GM19239 (cell line): Measurements from ENCODE around the gene OXLD1.
A peak's percentile ranks its signal among the peaks of the same experiment; 100 is the strongest.

Experiments
- DNase-seq: peaks from one replicate; pipeline ENCODE4 v3.0.0; 2011; ENCODE audit warnings: low spot score; ENCODE audit not compliant: insufficient read length
- FAIRE-seq: peaks from 2 replicates; lab custom pipeline; 2011; peaks lifted over from hg19 to GRCh38; lab: Jason Lieb, UNC

The OXLD1 gene

DNA sequence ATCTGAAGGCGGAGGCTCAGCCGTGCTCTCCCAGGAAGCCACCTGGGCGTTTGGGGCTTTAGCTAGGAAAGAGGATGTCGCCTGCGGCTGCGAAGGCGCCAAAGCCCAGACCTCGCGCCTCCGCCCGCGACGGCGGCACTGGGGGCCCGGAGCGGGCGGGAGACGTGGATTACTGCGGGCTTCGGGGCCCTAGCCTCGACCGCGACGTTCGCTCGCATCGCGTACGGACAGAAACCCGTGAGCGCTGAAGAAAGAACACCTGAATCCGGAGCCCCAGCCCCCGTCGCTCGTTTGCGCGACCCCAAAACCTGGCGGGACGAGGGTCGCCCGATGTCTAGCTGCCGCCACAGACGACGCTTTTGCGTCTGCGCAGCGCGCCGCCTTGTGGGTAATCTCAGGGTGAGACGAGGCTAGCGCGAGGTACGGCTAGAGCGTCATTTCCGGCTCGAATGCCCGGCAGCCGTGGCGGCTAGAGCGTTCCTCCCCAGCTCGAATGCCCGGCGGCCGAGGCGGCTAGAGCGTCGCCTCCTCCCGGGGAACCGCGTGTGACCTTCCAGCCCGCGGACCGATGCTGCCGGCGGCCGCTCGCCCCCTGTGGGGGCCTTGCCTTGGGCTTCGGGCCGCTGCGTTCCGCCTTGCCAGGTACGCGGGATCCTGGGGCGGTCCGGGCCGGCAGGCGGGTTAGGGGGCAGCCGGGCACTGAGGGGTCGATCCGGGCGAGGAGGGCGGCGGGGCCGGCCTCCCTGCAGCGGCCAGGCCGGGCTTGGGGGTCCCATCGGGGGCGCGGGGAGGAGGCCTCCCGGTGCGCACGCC is 36.7 kb upstream of the OXLD1 start, which contains the start of gene MRPL12:
Gene MRPL12 (plus strand): TSS at position 434 of the 813 bp plus-strand sequence. CDS start 135 bp downstream, at position 569.
- DNase-seq (peak; percentile 100), FAIRE-seq (peak; percentile 91)

DNA sequence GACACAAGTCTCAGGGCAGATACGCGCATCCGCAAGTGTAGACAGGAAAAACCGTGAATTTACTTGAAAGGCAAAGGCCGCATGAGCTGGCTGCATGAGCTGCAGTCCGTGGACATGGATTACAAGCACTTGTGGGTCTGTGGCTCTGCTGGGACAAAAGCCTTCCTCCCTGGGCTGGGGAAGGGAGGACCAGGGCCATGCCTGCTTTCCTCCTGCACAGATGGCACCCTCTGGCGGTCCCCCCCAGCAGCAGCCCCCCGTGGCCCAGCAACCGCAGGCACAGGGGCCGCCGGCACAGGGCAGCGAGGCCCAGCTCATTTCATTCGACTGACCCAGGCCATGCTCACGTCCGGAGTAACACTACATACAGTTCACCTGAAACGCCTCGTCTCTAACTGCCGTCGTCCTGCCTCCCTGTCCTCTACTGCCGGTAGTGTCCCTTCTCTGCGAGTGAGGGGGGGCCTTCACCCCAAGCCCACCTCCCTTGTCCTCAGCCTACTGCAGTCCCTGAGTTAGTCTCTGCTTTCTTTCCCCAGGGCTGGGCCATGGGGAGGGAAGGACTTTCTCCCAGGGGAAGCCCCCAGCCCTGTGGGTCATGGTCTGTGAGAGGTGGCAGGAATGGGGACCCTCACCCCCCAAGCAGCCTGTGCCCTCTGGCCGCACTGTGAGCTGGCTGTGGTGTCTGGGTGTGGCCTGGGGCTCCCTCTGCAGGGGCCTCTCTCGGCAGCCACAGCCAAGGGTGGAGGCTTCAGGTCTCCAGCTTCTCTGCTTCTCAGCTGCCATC is 35.1 kb upstream of the OXLD1 start:
- no peak for FAIRE-seq
- no peak for DNase-seq

DNA sequence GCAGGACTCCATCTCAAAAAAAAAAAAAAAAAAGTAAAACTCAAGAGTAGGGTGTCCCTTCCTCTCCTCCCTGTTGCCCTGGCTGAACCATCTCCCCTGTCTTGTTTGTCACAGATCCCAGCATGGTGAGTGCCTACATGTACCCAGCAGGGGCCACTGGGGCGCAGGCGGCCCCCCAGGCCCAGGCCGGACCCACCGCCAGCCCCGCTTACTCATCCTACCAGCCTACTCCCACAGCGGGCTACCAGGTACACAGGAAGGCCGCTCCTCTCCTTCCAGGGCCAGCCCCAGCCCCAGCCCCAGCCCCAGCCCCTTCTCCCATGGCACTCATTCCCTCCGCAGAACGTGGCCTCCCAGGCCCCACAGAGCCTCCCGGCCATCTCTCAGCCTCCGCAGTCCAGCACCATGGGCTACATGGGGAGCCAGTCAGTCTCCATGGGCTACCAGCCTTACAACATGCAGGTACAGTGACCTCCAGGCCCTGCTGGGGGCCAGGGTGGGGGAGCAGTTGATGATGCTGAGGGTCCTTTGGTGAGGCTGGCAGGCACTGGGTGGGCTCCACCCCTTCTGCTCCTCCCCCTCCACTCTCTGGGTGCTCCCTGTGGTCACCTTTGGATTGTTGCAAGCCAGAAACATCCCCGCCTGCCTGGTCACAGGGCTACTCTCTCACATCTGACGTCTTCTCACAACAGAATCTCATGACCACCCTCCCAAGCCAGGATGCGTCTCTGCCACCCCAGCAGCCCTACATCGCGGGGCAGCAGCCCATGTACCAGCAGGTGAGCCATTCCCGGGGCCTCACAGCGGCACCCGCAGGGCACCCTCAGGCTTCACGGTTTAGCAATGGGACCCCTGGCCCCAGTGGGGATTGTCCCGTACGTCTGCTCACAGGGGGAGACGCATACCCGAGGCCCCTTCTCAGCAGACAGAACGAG is 34.2 kb upstream of the OXLD1 start:
- DNase-seq = no peak
- FAIRE-seq = no peak

DNA sequence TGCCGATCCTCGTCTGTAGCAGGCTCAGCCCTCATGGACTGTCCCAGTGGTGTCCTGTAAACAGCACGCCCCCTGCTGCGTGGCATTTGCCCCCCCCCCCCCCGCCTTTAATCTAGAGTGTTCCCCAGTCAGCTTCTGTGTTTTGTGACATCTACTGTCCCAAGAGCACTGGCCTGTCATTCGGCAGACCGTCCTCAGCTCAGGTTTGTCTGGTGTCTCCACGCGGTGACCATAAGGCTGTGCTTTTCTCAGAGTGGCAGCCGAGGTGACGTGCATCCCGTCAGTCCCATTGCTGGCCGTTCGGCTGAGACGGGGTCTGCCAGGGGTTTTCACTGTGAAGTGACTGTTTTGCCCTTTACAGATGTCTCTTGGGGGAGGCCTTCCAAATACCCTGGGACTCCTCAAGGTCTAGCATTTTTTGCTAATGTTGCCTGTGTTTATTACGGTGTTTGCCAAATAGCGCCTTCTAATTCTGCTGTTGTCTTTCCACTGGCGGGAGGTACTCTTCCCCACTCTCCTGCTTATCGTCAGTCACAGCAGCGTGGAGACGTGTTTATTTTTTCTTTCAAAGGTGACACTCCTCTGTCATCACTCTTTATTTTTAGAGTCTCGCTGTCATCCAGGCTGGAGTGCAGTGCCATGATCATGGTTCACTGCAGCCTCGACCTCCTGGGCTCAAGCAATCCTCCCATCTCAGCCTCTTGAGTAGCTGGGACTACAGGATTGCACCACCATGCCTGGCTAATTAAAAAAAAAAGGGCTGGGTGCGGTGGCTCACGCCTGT is 31.0 kb upstream of the OXLD1 start:
- DNase-seq (no peak), FAIRE-seq (no peak)

DNA sequence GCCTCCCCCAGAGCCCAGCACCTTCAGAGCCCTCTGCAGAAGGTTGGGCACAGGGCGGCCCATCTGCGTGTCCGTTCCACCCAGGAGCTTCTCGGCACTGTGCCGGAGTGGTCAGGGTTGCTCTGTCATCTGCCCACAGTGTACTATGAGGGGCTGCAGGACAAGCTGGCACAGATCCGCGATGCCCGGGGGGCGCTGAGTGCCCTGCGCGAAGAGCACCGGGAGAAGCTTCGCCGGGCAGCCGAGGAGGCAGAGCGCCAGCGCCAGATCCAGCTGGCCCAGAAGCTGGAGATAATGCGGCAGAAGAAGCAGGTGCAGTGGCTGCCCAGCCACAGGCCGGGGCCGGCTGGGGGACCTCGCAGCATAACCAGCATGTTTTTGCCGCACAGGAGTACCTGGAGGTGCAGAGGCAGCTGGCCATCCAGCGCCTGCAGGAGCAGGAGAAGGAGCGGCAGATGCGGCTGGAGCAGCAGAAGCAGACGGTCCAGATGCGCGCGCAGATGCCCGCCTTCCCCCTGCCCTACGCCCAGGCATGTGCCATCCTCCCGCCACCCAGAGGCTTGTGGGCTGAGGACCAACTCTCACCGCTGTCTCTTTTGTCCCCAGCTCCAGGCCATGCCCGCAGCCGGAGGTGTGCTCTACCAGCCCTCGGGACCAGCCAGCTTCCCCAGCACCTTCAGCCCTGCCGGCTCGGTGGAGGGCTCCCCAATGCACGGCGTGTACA is 30.0 kb upstream of the OXLD1 start:
- FAIRE-seq (no peak), DNase-seq (no peak)

DNA sequence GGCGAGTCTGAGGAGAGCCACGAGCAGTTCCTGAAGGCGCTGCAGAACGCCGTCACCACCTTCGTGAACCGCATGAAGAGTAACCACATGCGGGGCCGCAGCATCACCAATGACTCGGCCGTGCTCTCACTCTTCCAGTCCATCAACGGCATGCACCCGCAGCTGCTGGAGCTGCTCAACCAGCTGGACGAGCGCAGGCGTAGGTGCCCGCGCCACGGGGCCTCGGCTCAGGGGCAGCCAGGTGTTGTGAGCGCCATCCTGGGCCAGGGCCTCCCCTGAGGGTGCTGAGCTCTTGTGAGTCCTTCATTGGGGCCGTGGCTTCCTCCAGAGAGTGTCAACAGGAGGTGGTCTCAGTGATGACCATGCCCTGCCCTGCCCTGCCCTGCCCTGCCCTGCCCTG is 29.4 kb upstream of the OXLD1 start:
- DNase-seq (no peak), FAIRE-seq (no peak)

DNA sequence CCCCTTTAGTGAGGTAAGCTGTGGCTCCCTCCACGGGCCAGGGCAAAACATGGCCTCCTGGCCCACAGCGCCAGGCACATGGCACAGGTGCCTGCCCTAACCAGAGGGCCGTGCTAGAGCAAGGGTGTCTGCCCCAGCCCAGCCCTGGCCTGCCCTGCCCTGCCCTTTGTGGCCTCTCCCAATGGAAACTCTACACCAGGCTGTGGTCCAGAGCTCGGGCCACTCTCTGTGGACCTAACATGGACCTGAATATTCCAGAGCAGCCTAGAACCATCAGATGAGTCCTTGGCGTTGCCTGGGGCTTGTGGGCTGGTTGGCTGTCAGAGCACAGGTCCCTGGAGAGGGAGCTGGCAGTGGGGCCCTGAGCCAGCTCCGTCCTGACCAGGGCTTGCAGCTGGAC is 28.8 kb upstream of the OXLD1 start:
- FAIRE-seq (no peak), DNase-seq (no peak)

DNA sequence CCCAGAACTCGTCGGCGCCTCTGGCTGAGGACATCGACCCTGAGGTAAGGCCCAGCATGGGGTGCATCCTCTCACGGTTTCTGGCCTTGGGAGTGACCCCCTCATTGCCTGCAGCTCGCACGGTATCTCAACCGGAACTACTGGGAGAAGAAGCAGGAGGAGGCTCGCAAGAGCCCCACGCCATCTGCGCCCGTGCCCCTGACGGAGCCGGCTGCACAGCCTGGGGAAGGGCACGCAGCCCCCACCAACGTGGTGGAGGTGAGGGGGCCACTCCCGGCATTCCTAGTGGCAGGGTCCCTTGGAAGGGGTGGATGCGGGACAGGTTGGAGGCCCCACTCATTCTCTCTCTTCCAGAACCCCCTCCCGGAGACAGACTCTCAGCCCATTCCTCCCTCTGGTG is 28.4 kb upstream of the OXLD1 start:
- DNase-seq (no peak), FAIRE-seq (no peak)

DNA sequence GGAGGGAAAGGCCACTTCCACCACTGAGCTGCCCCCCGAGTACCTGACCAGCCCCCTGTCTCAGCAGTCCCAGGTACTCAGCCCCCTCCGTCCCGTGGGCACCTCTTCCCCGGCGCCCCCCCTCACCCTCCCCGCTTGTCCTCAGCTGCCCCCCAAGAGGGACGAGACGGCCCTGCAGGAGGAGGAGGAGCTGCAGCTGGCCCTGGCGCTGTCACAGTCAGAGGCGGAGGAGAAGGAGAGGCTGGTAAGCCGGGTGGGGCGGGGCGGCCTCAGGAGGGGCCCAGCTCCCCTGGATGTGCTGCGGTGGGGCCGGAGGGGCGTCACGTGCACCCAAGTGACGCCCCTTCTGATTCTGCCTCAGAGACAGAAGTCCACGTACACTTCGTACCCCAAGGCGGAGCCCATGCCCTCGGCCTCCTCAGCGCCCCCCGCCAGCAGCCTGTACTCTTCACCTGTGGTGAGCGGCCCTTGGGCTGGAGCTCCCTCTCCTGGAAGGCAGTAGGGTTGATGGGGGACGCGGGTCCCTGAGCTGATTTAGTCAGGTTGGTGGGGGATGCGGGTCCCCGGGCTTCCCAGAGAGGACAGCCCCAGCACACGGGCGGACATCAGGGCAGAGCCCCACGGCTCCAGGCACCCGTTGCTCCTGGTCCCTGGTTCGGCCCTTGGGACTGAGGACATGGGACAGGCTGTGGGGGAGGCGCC is 27.3 kb upstream of the OXLD1 start:
- no peak for DNase-seq
- FAIRE-seq = no peak

DNA sequence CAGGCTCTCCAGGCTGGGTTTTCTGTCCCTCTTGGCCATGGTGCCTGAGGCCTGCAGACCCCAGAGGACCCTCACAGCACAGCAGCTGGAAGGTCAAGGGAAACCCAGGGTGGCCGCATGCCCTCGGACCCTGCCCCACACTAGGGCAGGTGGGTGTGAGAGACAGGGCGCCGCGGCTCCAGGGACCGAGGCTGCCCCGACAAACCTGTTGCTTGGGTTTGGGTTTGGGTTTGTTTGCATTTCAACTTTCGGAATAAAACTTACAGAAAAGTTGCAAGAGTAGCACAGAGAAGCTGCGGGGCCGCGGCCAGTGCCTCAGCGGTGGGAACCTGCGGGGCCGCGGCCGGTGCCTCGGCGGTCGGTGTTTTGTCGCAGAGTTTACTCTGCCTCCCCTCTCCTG is 25.2 kb upstream of the OXLD1 start:
- no peak for FAIRE-seq
- no peak for DNase-seq

DNA sequence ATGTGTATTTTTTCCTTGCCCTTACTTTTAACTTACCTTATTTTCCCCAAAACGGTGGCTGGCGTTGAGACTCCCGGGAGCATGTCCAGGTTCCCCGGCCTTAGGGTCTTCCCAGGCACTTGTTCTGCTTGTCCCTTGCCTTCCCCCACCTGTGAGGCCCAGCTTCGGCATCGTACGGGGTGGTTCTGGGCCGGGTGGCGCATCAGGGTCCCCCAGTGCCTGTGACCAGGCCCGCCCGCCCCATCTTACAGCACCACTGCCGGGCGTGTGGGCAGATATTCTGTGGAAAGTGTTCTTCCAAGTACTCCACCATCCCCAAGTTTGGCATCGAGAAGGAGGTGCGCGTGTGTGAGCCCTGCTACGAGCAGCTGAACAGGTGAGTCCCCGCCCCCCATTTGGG is 24.8 kb upstream of the OXLD1 start:
- DNase-seq = no peak
- no peak for FAIRE-seq

DNA sequence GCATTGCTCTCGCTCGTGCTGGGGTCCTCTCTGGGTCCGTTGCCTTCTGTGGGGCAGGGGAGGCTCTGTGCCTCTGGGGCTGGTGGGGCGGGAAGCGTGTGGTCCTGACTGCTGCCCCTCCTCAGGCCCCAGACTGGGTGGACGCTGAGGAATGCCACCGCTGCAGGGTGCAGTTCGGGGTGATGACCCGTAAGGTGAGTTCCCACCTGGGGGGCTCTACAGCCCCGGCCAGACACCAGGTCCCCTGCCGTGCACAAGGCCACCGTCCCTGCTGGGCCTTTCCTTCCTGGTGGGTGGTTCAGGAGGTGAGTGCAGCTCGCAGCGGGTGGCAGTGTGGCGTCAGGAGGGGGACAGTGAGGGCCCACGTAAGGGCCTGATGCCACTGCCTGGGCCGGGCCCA is 24.1 kb upstream of the OXLD1 start:
- no peak for FAIRE-seq
- DNase-seq = no peak

DNA sequence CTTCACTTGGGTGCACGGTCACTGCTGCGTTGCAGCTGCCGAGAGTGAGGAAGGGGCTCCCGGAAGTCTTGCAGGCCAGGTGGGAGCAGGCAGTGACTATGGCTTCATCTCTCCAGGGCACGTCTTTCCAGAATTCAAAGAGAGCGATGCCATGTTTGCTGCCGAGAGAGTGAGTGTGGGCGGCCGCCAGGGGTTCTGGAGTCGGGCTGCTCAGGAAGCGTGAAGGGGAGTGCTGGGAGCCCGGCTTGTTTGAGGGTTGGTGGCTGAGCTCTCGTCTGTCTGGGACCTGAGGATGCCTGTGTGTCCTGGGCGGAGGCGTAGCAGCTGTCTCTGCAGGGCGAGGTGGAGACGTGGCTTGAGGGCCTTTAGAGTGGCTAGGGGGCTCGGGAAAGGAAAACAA is 23.7 kb upstream of the OXLD1 start:
- DNase-seq (no peak), FAIRE-seq (no peak)

DNA sequence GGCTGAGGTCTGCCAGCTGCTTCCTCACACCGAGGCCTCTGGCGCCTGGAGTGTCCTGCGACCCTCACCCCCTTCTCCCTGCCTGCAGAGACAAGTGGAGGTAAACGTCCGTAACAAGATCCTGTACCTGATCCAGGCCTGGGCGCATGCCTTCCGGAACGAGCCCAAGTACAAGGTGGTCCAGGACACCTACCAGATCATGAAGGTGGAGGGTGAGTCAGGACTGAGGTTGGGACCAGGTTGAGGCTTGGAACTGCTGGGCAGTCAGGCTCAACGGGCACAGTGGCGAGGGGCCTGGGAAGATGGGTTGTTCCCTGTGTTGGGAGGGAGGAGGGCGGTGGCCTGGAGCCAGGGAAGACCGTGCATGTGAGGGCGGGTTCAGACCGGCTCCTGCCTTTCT is 22.2 kb upstream of the OXLD1 start:
- DNase-seq = no peak
- no peak for FAIRE-seq

DNA sequence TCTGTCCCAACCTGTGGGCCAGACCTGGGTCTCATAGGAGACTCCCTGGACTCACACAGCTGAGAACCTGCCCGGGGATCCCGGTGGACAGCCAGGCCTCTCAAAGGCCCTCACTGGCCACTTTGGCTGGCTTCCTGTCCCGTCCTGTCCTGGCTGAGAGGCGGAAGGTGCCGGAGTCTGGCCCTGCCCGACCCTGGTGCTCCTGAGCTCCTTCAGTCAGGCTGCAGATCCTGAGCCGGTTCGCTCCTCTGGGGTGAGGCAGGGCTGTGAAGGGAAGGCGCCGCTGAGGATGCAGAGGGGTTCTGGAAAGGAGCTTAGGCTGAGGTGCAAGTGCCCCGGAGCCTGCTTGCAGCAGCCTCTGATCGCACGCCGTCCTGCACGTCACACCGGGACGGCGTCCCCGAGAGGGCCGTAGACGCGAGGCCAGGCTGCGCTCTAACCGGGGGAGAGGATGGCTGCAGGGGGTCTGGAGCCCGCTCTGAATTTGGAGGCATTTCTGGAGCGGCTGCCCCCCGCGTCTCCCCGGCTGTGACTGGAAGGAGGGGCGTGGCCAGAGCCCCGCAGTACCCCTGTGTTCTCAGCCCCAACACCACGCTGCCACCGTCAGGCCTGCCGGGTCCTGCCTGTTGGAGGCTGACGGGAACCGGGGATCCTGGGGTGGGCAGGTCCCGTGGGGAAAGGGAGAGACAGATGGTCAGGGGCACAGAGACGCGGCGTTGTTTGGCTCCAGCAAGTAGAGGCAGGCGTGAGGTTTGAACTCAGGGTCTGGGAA is 21.6 kb upstream of the OXLD1 start:
- DNase-seq = no peak
- FAIRE-seq = no peak

DNA sequence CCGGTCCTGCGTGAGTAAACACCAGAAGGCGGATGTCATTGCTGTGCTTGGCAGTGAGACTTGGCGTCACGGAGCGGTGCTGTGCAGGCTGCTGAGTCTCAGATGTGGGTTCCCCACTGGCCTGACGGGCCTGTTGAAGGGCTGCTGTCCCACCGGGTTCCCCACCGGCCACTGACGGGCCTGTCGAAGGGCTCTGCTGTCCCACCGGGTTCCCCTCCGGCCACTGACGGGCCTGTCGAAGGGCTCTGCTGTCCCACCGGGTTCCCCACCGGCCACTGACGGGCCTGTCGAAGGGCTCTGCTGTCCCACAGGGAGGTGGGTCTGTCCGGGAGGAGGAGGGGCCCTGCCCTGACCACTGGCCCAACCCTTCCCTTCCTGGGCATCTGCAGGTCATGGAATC is 20.2 kb upstream of the OXLD1 start:
- no peak for FAIRE-seq

DNA sequence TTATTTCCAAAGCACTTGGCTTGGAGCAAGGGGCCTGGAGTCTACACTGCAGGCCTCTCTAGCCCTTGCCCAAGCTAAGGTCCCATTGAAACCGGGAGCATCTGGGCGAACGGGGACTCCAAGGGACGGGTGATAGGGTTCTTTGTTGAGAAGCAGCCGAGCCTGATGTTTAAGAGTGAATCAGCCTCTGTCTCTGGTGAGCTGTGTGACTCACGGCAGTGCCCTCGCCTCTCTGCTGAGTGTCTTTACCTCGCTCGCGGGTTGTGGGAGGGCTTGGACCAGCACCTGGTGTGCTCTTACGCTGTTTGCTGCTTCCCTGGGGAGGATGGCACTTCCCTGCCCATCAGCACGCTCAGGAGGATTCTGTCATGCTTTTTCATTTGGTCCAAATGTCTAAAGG is 18.7 kb upstream of the OXLD1 start:
- FAIRE-seq (no peak), DNase-seq (no peak)

More for the DNA sequence above, 20.2 kb upstream of the OXLD1 start:
- DNase-seq = no peak

DNA sequence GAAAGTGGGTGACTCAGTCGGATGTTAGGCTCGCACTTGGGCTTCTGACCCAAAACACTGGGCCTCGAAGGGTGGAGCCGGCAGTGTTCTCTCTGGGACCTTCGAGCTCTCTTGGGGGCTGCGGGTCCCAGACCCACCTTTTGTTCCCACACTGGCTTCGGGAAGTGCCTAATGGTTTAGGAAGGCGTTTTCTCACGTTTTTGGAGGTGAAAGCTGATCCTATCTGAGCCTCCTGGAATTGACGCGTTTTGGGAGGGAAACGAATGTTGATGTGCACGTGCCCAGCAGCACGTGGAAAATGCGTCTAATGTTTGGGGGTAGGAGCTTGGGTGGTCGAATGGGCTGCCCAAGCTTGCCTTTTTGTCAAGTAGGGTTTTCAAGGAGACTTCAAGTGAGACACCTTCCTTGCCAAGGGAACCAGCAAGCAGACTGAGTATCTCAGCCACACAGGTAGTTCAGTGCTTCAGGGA is 18.1 kb upstream of the OXLD1 start:
- peak; percentile 39 for DNase-seq
- no peak for FAIRE-seq
